Tibial nerve (tissue), 4 donors: ENCODE measurements around the gene BCL2L11.

Experiments used
- EP300 ChIP-seq, 2 donors: sonication (generic); formaldehyde crosslinking; IDR thresholded peaks; one replicate each; pipeline ENCODE4 v1.6.1; 2017; ENCODE audit warnings: antibody characterized with exemption in 2 of 2, mild to moderate bottlenecking in 1 of 2
- POLR2A ChIP-seq, 2 donors: fragments of 450-650 bp; IDR thresholded peaks; one replicate each; pipeline ENCODE4 v1.6.1; 2017; ENCODE audit warnings: antibody characterized with exemption in 2 of 2, mild to moderate bottlenecking in 2 of 2, moderate library complexity in 2 of 2
- TF ChIP-seq, protein P1 (sequence below), 5 experiments: fragments of 200-600 bp in 3 of 5; fragments of 450-650 bp in 2 of 5; sonication (generic) in 3 of 5; IDR thresholded peaks; one replicate each; pipeline ENCODE4 v1.5.1; 2016 to 2019; ENCODE audit warnings: antibody characterized with exemption in 5 of 5, mild to moderate bottlenecking in 3 of 5, moderate library complexity in 2 of 5

DNA sequence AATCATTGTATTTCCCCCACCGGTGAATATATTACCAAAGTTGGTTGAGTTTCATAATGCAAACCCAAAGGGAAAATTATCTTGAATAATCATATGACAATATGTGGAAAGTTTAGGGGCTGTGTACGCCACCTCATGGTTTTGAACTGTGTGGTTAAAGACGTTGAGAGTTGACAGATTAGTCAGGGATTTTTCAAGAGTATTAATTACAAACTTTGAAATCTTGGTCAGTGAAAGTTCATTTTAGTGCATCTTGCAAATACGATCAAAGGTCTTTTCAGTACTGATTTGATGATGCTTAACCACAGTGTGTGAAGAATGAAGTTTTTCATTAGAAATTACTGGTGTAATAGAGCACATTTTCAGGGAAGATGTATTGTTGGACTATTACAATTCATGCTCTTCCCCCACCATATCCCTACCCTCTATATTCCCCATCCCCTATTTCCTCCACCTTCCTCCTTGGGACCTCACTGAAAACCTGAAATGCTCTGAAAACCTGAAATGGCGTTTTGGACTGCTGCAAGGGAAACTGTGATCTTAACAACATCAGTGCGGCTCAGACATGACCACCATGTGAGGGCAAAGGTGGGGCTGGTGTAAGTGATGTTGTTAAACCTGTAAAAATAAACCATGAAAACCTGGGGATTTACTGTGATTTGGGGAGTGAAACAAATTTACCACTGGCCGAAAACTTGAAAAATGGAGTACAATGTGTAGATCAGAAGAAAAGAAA, 4.5 kb upstream of the BCL2L11 start:
- no peak for TF ChIP-seq EP300 (IDR thresholded peaks at IDR 0.05)
- TF ChIP-seq, protein P1, sequence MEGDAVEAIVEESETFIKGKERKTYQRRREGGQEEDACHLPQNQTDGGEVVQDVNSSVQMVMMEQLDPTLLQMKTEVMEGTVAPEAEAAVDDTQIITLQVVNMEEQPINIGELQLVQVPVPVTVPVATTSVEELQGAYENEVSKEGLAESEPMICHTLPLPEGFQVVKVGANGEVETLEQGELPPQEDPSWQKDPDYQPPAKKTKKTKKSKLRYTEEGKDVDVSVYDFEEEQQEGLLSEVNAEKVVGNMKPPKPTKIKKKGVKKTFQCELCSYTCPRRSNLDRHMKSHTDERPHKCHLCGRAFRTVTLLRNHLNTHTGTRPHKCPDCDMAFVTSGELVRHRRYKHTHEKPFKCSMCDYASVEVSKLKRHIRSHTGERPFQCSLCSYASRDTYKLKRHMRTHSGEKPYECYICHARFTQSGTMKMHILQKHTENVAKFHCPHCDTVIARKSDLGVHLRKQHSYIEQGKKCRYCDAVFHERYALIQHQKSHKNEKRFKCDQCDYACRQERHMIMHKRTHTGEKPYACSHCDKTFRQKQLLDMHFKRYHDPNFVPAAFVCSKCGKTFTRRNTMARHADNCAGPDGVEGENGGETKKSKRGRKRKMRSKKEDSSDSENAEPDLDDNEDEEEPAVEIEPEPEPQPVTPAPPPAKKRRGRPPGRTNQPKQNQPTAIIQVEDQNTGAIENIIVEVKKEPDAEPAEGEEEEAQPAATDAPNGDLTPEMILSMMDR (IDR thresholded peaks at IDR 0.05) = no peak
- TF ChIP-seq POLR2A (IDR thresholded peaks at IDR 0.05) = no peak
